GM23338 (cell line): ENCODE measurements around the gene TPMT.

Source experiments
- CREB1 ChIP-seq: fragments of 250-450 bp; sonication (Bioruptor Pico); IDR thresholded peaks from 2 replicates; pipeline ENCODE4 v1.5.0; 2020; ENCODE audit warnings: low read depth, mild to moderate bottlenecking, moderate library complexity
- EZH2 ChIP-seq: fragments of 200-600 bp; sonication (generic); IDR thresholded peaks from one replicate; pipeline ENCODE4 v1.8.0; 2017; ENCODE audit warnings: antibody characterized with exemption, mild to moderate bottlenecking, low read depth; ENCODE audit not compliant: unreplicated experiment
- EZH2phosphoT487 ChIP-seq: fragments of 200-600 bp; sonication (generic); IDR thresholded peaks from one replicate; pipeline ENCODE4 v1.8.1; 2018; ENCODE audit warnings: antibody characterized with exemption; ENCODE audit not compliant: unreplicated experiment
- JUNB ChIP-seq: IDR thresholded peaks from one replicate; pipeline ENCODE4 v1.6.1; 2016; ENCODE audit warnings: antibody characterized with exemption; ENCODE audit not compliant: unreplicated experiment
- NANOG ChIP-seq: IDR thresholded peaks from 2 replicates; pipeline ENCODE4 v1.6.1; 2016; ENCODE audit warnings: antibody characterized with exemption, borderline replicate concordance
- POLR2AphosphoS5 ChIP-seq: IDR thresholded peaks from 2 replicates; pipeline ENCODE4 v1.6.1; 2016; ENCODE audit warnings: antibody characterized with exemption, low read depth
- ZNF114 ChIP-seq: fragments of 250-450 bp; sonication (Bioruptor Pico); IDR thresholded peaks from 2 replicates; pipeline ENCODE4 v1.5.0; 2020; ENCODE audit warnings: mild to moderate bottlenecking, moderate library complexity
- ZNF331 ChIP-seq: fragments of 250-450 bp; sonication (Bioruptor Pico); IDR thresholded peaks from 2 replicates; pipeline ENCODE4 v1.5.0; 2020; ENCODE audit warnings: low read depth, mild to moderate bottlenecking, moderate library complexity
- TF ChIP-seq, protein P1 (sequence below): IDR thresholded peaks from one replicate; pipeline ENCODE4 v1.6.1; 2018; ENCODE audit warnings: antibody characterized with exemption; ENCODE audit not compliant: unreplicated experiment
- TF ChIP-seq, protein P2 (sequence below), 2 experiments: fragments of 200-600 bp in 1 of 2; sonication (generic) in 1 of 2; conservative IDR thresholded peaks; 2 replicates each; pipeline versions ENCODE4 v1.5.1 to v1.6.1; 2016 to 2017; ENCODE audit warnings: antibody characterized with exemption in 2 of 2, low read depth in 2 of 2, mild to moderate bottlenecking in 2 of 2, moderate library complexity in 1 of 2
- TF ChIP-seq, protein P3 (sequence below): fragments of 250-450 bp; sonication (Bioruptor Pico); IDR thresholded peaks from 2 replicates; pipeline ENCODE4 v1.5.0; 2020; ENCODE audit warnings: mild to moderate bottlenecking, moderate library complexity

- TF ChIP-seq POLR2AphosphoS5 (no peak), EZH2 (no peak), CREB1 (no peak), JUNB (no peak), NANOG (no peak), ZNF114 (CRISPR knock-in tag) (no peak), EZH2phosphoT487 (no peak), ZNF331 (no peak)
- TF ChIP-seq, protein P1, sequence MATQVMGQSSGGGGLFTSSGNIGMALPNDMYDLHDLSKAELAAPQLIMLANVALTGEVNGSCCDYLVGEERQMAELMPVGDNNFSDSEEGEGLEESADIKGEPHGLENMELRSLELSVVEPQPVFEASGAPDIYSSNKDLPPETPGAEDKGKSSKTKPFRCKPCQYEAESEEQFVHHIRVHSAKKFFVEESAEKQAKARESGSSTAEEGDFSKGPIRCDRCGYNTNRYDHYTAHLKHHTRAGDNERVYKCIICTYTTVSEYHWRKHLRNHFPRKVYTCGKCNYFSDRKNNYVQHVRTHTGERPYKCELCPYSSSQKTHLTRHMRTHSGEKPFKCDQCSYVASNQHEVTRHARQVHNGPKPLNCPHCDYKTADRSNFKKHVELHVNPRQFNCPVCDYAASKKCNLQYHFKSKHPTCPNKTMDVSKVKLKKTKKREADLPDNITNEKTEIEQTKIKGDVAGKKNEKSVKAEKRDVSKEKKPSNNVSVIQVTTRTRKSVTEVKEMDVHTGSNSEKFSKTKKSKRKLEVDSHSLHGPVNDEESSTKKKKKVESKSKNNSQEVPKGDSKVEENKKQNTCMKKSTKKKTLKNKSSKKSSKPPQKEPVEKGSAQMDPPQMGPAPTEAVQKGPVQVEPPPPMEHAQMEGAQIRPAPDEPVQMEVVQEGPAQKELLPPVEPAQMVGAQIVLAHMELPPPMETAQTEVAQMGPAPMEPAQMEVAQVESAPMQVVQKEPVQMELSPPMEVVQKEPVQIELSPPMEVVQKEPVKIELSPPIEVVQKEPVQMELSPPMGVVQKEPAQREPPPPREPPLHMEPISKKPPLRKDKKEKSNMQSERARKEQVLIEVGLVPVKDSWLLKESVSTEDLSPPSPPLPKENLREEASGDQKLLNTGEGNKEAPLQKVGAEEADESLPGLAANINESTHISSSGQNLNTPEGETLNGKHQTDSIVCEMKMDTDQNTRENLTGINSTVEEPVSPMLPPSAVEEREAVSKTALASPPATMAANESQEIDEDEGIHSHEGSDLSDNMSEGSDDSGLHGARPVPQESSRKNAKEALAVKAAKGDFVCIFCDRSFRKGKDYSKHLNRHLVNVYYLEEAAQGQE = no peak
- TF ChIP-seq, protein P2, sequence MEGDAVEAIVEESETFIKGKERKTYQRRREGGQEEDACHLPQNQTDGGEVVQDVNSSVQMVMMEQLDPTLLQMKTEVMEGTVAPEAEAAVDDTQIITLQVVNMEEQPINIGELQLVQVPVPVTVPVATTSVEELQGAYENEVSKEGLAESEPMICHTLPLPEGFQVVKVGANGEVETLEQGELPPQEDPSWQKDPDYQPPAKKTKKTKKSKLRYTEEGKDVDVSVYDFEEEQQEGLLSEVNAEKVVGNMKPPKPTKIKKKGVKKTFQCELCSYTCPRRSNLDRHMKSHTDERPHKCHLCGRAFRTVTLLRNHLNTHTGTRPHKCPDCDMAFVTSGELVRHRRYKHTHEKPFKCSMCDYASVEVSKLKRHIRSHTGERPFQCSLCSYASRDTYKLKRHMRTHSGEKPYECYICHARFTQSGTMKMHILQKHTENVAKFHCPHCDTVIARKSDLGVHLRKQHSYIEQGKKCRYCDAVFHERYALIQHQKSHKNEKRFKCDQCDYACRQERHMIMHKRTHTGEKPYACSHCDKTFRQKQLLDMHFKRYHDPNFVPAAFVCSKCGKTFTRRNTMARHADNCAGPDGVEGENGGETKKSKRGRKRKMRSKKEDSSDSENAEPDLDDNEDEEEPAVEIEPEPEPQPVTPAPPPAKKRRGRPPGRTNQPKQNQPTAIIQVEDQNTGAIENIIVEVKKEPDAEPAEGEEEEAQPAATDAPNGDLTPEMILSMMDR (conservative IDR thresholded peaks at IDR 0.05; ENCODE audit: low read depth in 2 of 2) = no peak
- TF ChIP-seq, protein P3, sequence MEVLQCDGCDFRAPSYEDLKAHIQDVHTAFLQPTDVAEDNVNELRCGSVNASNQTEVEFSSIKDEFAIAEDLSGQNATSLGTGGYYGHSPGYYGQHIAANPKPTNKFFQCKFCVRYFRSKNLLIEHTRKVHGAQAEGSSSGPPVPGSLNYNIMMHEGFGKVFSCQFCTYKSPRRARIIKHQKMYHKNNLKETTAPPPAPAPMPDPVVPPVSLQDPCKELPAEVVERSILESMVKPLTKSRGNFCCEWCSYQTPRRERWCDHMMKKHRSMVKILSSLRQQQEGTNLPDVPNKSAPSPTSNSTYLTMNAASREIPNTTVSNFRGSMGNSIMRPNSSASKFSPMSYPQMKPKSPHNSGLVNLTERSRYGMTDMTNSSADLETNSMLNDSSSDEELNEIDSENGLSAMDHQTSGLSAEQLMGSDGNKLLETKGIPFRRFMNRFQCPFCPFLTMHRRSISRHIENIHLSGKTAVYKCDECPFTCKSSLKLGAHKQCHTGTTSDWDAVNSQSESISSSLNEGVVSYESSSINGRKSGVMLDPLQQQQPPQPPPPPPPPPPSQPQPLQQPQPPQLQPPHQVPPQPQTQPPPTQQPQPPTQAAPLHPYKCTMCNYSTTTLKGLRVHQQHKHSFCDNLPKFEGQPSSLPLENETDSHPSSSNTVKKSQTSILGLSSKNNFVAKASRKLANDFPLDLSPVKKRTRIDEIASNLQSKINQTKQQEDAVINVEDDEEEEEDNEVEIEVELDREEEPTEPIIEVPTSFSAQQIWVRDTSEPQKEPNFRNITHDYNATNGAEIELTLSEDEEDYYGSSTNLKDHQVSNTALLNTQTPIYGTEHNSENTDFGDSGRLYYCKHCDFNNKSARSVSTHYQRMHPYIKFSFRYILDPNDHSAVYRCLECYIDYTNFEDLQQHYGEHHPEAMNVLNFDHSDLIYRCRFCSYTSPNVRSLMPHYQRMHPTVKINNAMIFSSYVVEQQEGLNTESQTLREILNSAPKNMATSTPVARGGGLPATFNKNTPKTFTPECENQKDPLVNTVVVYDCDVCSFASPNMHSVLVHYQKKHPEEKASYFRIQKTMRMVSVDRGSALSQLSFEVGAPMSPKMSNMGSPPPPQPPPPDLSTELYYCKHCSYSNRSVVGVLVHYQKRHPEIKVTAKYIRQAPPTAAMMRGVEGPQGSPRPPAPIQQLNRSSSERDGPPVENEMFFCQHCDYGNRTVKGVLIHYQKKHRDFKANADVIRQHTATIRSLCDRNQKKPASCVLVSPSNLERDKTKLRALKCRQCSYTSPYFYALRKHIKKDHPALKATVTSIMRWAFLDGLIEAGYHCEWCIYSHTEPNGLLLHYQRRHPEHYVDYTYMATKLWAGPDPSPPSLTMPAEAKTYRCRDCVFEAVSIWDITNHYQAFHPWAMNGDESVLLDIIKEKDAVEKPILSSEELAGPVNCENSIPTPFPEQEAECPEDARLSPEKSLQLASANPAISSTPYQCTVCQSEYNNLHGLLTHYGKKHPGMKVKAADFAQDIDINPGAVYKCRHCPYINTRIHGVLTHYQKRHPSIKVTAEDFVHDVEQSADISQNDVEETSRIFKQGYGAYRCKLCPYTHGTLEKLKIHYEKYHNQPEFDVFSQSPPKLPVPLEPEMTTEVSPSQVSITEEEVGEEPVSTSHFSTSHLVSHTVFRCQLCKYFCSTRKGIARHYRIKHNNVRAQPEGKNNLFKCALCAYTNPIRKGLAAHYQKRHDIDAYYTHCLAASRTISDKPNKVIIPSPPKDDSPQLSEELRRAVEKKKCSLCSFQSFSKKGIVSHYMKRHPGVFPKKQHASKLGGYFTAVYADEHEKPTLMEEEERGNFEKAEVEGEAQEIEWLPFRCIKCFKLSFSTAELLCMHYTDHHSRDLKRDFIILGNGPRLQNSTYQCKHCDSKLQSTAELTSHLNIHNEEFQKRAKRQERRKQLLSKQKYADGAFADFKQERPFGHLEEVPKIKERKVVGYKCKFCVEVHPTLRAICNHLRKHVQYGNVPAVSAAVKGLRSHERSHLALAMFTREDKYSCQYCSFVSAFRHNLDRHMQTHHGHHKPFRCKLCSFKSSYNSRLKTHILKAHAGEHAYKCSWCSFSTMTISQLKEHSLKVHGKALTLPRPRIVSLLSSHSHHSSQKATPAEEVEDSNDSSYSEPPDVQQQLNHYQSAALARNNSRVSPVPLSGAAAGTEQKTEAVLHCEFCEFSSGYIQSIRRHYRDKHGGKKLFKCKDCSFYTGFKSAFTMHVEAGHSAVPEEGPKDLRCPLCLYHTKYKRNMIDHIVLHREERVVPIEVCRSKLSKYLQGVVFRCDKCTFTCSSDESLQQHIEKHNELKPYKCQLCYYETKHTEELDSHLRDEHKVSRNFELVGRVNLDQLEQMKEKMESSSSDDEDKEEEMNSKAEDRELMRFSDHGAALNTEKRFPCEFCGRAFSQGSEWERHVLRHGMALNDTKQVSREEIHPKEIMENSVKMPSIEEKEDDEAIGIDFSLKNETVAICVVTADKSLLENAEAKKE (CRISPR knock-in tag) = no peak
Measured at GRCh38 chr6:18165751-18166150, 10.9 kb upstream of the TPMT start.
